GM21526 (cell line): Measurements from ENCODE around the gene LRRC3B.
"Not testable (repeated sequence)": the region's sequence is repeated elsewhere in the genome, so short reads cannot be mapped to it uniquely, and the experiment has no call there.

Source experiments
- ATAC-seq: cut with Tn5 transposase; IDR thresholded peaks from one replicate; pipeline ENCODE4 v1.9.1; 2021; ENCODE audit warnings: moderate library complexity; ENCODE audit not compliant: unreplicated experiment, low FRiP score

Gene LRRC3B, protein sequence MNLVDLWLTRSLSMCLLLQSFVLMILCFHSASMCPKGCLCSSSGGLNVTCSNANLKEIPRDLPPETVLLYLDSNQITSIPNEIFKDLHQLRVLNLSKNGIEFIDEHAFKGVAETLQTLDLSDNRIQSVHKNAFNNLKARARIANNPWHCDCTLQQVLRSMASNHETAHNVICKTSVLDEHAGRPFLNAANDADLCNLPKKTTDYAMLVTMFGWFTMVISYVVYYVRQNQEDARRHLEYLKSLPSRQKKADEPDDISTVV

GRCh38 chr3:26622621-26623418, at the start of gene LRRC3B:
Gene LRRC3B, plus strand, starts transcription at chr3:26622772. Its CDS starts 86,901 bp downstream, at chr3:26709673.
- ATAC-seq = no peak

GRCh38 chr3:26574766-26575165, 47.8 kb upstream of the LRRC3B start:
- no peak for ATAC-seq

DNA sequence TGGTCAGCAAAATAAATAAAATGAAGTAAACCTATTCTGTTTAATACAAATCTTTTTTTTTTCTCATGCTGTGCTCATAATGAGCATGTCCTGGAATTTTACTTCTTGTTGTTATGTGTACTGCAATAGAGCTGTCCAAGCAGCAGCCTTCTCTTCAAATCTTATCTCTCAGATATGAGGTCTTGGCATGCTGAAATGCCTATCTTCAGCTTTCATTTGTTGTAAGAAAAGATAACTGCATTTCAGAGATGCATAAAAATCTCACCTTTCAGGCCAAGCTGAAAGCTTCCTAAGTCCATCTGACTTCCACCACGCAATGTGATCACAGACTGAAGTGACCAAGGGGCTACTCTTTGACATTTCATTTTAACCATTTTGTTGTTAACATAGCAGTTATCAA, 43.5 kb upstream of the LRRC3B start:
- no peak for ATAC-seq

- no peak for ATAC-seq
These were observed 35.0 kb upstream of the LRRC3B start for GRCh38 chr3:26587571-26587970.

GRCh38 chr3:26588931-26589330, 33.6 kb upstream of the LRRC3B start:
- ATAC-seq = no peak

DNA sequence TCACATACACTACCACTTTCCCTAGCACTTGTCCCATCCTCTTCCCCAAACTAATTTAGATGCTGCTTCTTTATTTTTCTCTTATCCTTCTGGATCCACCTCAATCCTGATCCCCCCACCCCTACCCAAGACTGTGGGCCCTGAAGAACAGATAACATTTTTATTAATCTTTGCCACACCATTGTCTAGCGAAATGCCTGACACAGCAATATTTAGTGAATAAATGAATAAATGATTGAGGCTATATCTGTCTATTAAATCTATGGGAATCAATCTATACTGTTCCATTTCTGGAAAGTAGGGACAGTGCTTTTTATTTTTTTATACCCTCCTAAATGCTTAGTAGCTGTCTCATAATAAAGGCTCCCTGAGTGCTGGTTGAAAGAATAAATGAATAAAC, 32.9 kb upstream of the LRRC3B start:
- no peak for ATAC-seq

DNA sequence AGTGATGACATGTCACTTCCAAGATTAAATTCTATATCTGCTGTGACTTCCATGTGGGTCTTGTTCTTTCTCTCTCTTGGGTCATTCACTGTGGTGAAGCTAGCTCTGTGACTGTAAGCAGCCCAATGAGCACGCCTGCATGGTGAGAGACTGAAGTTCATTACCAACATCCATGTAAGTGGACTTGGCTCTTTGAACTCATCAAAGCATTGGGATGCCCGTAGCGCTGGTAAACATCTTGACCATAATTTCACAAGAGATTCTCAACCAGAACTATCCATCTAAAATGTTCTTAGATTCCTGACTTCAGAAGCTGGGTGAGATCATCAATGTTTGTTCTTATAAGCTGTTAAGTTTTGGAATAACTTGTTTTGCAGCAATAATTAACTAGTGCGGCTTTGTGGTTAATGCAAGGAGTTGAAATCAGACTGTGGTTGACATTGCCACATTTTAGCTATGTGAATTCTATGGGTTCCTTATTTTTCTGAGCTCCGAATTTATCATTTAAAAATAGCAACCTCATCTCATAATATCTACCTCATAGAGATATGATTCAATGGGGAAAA, 31.6 kb upstream of the LRRC3B start:
- no peak for ATAC-seq

- no peak for ATAC-seq
These were observed 30.6 kb upstream of the LRRC3B start for GRCh38 chr3:26591926-26592325.

- no peak for ATAC-seq
These were observed 30.1 kb upstream of the LRRC3B start for GRCh38 chr3:26592451-26592850.

DNA sequence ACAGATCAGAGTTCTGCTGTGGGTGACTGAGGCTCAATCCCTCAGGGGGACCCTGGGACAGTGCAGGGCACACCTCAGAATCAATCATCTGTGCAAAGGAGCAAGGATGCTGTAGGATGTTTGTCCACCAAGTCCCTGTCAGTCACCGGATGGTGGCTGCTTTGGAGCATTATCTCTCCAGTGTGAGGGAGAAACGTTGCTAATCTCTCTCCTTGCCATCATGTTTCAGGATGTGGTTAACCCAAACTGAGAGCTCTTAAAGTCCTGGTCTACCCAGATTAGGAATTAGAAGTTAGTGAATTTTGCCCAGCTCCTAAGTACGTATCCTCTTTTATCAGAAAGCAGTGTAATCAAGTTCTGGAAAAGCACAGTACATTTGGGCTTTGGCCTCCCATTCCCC, 26.2 kb upstream of the LRRC3B start:
- no peak for ATAC-seq

GRCh38 chr3:26603311-26603710, 19.3 kb upstream of the LRRC3B start:
- not testable (repeated sequence) for ATAC-seq

DNA sequence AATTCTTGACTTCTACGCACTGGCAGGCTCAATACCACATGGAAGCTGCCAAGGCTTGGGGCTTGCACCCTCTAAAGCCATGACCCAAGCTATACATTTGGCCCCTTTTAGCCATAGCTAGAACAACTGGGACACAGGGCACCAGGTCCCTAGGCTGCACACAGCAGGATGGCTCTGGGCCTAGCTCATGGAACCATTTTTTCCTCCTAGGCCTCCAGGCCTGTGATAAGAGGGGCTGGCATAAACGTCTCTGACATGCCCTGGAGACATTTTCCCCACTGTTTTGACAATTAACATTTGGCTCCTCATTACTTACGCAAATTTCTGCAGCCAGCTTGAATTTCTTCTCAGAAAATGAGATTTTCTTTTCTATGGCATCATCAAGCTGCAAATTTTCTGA, 18.8 kb upstream of the LRRC3B start:
- ATAC-seq = not testable (repeated sequence)

GRCh38 chr3:26614006-26614685, 8.4 kb upstream of the LRRC3B start:
- ATAC-seq = no peak

- no peak for ATAC-seq
These were observed 1.4 kb upstream of the LRRC3B start for GRCh38 chr3:26621176-26621575.

- no peak for ATAC-seq
These were observed 509 bp upstream of the LRRC3B start for GRCh38 chr3:26621906-26622620.

- no peak for ATAC-seq
These were observed 1.0 kb downstream of the LRRC3B start for GRCh38 chr3:26623419-26624208.

DNA sequence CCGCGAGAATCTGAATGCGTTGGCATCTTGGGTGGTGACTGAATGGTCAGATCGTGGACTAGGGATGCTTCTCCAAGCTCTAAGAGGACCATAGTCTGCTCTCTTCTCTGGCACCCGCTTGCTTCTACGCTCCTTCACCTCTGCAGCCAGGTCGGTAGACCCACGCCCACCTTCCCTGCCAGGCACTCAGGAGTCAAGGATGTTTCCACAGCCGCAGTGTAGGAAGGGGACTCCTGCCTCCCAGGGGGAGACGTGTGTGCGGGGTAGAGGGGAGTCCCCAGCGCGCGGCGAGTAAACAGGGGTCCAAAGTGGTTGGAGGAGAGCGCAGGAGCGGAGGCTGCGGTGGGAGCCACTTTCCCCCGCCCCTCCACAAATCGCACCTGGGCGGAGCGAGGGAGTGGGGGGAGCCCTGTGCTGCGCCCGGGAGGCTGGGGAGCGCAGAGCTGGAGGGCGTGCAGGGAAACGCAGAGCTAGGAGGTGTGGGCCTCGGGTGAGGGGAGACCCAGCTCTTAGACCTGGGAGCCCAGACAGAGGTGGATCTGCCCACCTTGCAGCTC, 1.7 kb downstream of the LRRC3B start:
- no peak for ATAC-seq

GRCh38 chr3:26625187-26625586, 2.6 kb downstream of the LRRC3B start:
- ATAC-seq = no peak

- ATAC-seq = no peak
These were observed 4.5 kb downstream of the LRRC3B start for GRCh38 chr3:26627080-26627479.
